OCI-LY1 (cell line): Measurements from ENCODE around the gene AFMID.

Experiments used
- EZH2 ChIP-seq: fragments of 200-600 bp; sonication (generic), shearing (Covaris generic); IDR thresholded peaks from 2 replicates; pipeline ENCODE4 v1.8.0; 2017; ENCODE audit warnings: borderline replicate concordance, mixed run types, mild to moderate bottlenecking, antibody characterized with exemption, low read length, moderate library complexity, mixed read lengths
- TF ChIP-seq, protein P1 (sequence below): fragments of 200-600 bp; sonication (generic), shearing (Covaris generic); IDR thresholded peaks from 2 replicates; pipeline ENCODE4 v1.5.1; 2017; ENCODE audit warnings: mild to moderate bottlenecking, antibody characterized with exemption, low read length, moderate library complexity, mixed read lengths

GRCh38 chr17:78146881-78147280 lies 40.3 kb upstream of the AFMID start:
- TF ChIP-seq, protein P1, sequence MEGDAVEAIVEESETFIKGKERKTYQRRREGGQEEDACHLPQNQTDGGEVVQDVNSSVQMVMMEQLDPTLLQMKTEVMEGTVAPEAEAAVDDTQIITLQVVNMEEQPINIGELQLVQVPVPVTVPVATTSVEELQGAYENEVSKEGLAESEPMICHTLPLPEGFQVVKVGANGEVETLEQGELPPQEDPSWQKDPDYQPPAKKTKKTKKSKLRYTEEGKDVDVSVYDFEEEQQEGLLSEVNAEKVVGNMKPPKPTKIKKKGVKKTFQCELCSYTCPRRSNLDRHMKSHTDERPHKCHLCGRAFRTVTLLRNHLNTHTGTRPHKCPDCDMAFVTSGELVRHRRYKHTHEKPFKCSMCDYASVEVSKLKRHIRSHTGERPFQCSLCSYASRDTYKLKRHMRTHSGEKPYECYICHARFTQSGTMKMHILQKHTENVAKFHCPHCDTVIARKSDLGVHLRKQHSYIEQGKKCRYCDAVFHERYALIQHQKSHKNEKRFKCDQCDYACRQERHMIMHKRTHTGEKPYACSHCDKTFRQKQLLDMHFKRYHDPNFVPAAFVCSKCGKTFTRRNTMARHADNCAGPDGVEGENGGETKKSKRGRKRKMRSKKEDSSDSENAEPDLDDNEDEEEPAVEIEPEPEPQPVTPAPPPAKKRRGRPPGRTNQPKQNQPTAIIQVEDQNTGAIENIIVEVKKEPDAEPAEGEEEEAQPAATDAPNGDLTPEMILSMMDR: no peak
- TF ChIP-seq EZH2: no peak
